SK-N-SH treated with all-trans-retinoic acid at 6 μM for 48 hours (cell line): ENCODE data around the gene SMG9.

Source experiments
- ATAC-seq: fragments of 200-7000 bp; cut with Tn5 transposase; 3 replicates; pipeline ENCODE4 v1.9.1; 2020; ENCODE audit warnings: mild to moderate bottlenecking, moderate library complexity
- ARNTL ChIP-seq: fragments of 450-650 bp; formaldehyde crosslinking; IDR thresholded peaks from 2 replicates; pipeline ENCODE4 v1.5.0; 2020; ENCODE audit warnings: low read depth, mild to moderate bottlenecking, moderate library complexity, borderline replicate concordance
- BACH2 ChIP-seq: fragments of 250-450 bp; sonication (Bioruptor Pico); IDR thresholded peaks from 2 replicates; pipeline ENCODE4 v1.9.0; 2021; ENCODE audit warnings: mild to moderate bottlenecking, borderline replicate concordance
- CREB5 ChIP-seq: fragments of 250-450 bp; sonication (Bioruptor Pico); IDR thresholded peaks from 2 replicates; pipeline ENCODE4 v1.5.1; 2020; ENCODE audit warnings: low read depth, mild to moderate bottlenecking, moderate library complexity
- CSDC2 ChIP-seq: fragments of 250-450 bp; sonication (Bioruptor Pico); IDR thresholded peaks from 2 replicates; pipeline ENCODE4 v1.5.0; 2020; ENCODE audit warnings: mild to moderate bottlenecking, moderate library complexity
- ESRRG ChIP-seq: fragments of 250-450 bp; sonication (Bioruptor Pico); IDR thresholded peaks from 2 replicates; pipeline ENCODE4 v1.6.1; 2021; ENCODE audit warnings: mild to moderate bottlenecking
- GLIS3 ChIP-seq: fragments of 250-450 bp; sonication (Bioruptor Pico); IDR thresholded peaks from 2 replicates; pipeline ENCODE4 v1.5.0; 2020; ENCODE audit warnings: mild to moderate bottlenecking, moderate library complexity
- ISL1 ChIP-seq: fragments of 250-450 bp; sonication (Bioruptor Pico); IDR thresholded peaks from 2 replicates; pipeline ENCODE4 v2.1.2; 2022; ENCODE audit warnings: mild to moderate bottlenecking, moderate library complexity
- OSR1 ChIP-seq: fragments of 250-450 bp; sonication (Bioruptor Pico); IDR thresholded peaks from 2 replicates; pipeline ENCODE4 v1.8.0; 2022; ENCODE audit warnings: moderate library complexity, mild to moderate bottlenecking, inconsistent platforms
- PPARA ChIP-seq: fragments of 250-450 bp; sonication (Bioruptor Pico); IDR thresholded peaks from 2 replicates; pipeline ENCODE4 v1.5.0; 2020; ENCODE audit warnings: mild to moderate bottlenecking, borderline replicate concordance
- RARB ChIP-seq: fragments of 250-450 bp; sonication (Bioruptor Pico); IDR thresholded peaks from 2 replicates; pipeline ENCODE4 v1.8.0; 2021; ENCODE audit warnings: mild to moderate bottlenecking, moderate library complexity
- SNAI2 ChIP-seq: fragments of 250-450 bp; sonication (Bioruptor Pico); IDR thresholded peaks from 2 replicates; pipeline ENCODE4 v1.5.0; 2020; ENCODE audit warnings: mild to moderate bottlenecking, moderate library complexity
- TCF4 ChIP-seq: fragments of 250-450 bp; sonication (Bioruptor Pico); IDR thresholded peaks from 2 replicates; pipeline ENCODE4 v1.8.0; 2021; ENCODE audit warnings: mild to moderate bottlenecking, moderate library complexity, borderline replicate concordance
- TOX ChIP-seq: fragments of 250-450 bp; sonication (Bioruptor Pico); IDR thresholded peaks from 2 replicates; pipeline ENCODE4 v1.8.0; 2021; ENCODE audit warnings: mild to moderate bottlenecking, moderate library complexity, borderline replicate concordance
- ZC3H10 ChIP-seq: fragments of 250-450 bp; sonication (Bioruptor Pico); IDR thresholded peaks from 2 replicates; pipeline ENCODE4 v1.5.1; 2021; ENCODE audit warnings: mild to moderate bottlenecking, moderate library complexity
- ZFP3 ChIP-seq: fragments of 250-450 bp; sonication (Bioruptor Pico); IDR thresholded peaks from 2 replicates; pipeline ENCODE4 v1.5.0; 2020; ENCODE audit warnings: mild to moderate bottlenecking, moderate library complexity
- ZFP30 ChIP-seq: fragments of 450-650 bp; formaldehyde crosslinking; IDR thresholded peaks from 2 replicates; pipeline ENCODE4 v1.5.0; 2022; ENCODE audit warnings: mild to moderate bottlenecking, moderate library complexity
- ZNF565 ChIP-seq: fragments of 450-650 bp; formaldehyde crosslinking; conservative IDR thresholded peaks from 2 replicates; pipeline ENCODE4 v1.5.0; 2020; ENCODE audit warnings: low read depth, mild to moderate bottlenecking, moderate library complexity
- ZNF70 ChIP-seq: fragments of 450-650 bp; formaldehyde crosslinking; IDR thresholded peaks from 2 replicates; pipeline ENCODE4 v1.5.0; 2020; ENCODE audit warnings: mild to moderate bottlenecking, moderate library complexity
- ZNF8 ChIP-seq: fragments of 450-650 bp; formaldehyde crosslinking; IDR thresholded peaks from 2 replicates; pipeline ENCODE4 v1.5.0; 2020; ENCODE audit warnings: mild to moderate bottlenecking, moderate library complexity
- TF ChIP-seq, protein P1 (sequence below): fragments of 250-450 bp; sonication (Bioruptor Pico); IDR thresholded peaks from 2 replicates; pipeline ENCODE4 v1.5.0; 2020; ENCODE audit warnings: mild to moderate bottlenecking, moderate library complexity
- TF ChIP-seq, protein P2 (sequence below): fragments of 250-450 bp; sonication (Bioruptor Pico); IDR thresholded peaks from 2 replicates; pipeline ENCODE4 v1.8.0; 2020; ENCODE audit warnings: mild to moderate bottlenecking, moderate library complexity, borderline replicate concordance

SMG9 gene

DNA sequence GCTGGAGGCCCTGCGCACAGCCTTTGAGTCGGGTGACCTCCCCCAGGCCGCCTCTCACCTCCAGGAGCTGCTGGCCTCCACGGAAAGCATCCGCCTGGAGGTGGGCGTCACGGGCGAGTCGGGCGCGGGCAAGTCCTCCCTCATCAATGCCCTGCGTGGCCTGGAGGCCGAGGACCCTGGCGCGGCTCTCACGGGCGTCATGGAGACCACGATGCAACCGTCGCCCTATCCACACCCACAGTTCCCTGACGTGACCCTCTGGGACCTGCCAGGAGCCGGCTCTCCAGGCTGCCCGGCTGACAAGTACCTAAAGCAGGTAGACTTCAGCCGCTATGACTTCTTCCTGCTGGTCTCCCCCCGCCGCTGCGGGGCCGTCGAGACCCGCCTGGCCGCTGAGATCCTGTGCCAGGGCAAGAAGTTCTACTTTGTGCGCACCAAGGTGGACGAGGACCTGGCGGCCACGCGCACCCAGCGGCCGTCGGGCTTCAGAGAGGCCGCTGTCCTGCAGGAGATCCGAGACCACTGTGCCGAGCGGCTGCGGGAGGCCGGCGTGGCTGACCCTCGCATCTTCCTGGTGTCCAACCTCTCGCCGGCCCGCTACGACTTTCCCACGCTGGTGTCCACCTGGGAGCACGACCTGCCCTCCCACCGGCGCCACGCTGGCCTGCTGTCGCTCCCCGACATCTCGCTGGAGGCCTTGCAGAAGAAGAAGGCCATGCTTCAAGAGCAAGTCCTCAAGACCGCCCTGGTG lies 36.0 kb downstream of the SMG9 start:
- no peak for ATAC-seq
- no peak for TF ChIP-seq ZNF70
- TF ChIP-seq, protein P1, sequence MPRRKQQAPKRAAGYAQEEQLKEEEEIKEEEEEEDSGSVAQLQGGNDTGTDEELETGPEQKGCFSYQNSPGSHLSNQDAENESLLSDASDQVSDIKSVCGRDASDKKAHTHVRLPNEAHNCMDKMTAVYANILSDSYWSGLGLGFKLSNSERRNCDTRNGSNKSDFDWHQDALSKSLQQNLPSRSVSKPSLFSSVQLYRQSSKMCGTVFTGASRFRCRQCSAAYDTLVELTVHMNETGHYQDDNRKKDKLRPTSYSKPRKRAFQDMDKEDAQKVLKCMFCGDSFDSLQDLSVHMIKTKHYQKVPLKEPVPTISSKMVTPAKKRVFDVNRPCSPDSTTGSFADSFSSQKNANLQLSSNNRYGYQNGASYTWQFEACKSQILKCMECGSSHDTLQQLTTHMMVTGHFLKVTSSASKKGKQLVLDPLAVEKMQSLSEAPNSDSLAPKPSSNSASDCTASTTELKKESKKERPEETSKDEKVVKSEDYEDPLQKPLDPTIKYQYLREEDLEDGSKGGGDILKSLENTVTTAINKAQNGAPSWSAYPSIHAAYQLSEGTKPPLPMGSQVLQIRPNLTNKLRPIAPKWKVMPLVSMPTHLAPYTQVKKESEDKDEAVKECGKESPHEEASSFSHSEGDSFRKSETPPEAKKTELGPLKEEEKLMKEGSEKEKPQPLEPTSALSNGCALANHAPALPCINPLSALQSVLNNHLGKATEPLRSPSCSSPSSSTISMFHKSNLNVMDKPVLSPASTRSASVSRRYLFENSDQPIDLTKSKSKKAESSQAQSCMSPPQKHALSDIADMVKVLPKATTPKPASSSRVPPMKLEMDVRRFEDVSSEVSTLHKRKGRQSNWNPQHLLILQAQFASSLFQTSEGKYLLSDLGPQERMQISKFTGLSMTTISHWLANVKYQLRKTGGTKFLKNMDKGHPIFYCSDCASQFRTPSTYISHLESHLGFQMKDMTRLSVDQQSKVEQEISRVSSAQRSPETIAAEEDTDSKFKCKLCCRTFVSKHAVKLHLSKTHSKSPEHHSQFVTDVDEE: no peak
- TF ChIP-seq PPARA (CRISPR knock-in tag): no peak
- no peak for TF ChIP-seq TCF4 (CRISPR knock-in tag)
- TF ChIP-seq OSR1: no peak
- TF ChIP-seq, protein P2, sequence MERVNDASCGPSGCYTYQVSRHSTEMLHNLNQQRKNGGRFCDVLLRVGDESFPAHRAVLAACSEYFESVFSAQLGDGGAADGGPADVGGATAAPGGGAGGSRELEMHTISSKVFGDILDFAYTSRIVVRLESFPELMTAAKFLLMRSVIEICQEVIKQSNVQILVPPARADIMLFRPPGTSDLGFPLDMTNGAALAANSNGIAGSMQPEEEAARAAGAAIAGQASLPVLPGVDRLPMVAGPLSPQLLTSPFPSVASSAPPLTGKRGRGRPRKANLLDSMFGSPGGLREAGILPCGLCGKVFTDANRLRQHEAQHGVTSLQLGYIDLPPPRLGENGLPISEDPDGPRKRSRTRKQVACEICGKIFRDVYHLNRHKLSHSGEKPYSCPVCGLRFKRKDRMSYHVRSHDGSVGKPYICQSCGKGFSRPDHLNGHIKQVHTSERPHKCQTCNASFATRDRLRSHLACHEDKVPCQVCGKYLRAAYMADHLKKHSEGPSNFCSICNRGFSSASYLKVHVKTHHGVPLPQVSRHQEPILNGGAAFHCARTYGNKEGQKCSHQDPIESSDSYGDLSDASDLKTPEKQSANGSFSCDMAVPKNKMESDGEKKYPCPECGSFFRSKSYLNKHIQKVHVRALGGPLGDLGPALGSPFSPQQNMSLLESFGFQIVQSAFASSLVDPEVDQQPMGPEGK: no peak
- TF ChIP-seq ESRRG (CRISPR knock-in tag): no peak
- no peak for TF ChIP-seq ARNTL (CRISPR knock-in tag)
- TF ChIP-seq TOX (CRISPR knock-in tag): no peak
- no peak for TF ChIP-seq ZC3H10
- no peak for TF ChIP-seq ZFP3 (CRISPR knock-in tag)
- TF ChIP-seq RARB: no peak
- no peak for TF ChIP-seq ZNF8
- TF ChIP-seq ZFP30: no peak
- TF ChIP-seq CREB5 (CRISPR knock-in tag): no peak
- no peak for TF ChIP-seq ISL1 (CRISPR knock-in tag)
- TF ChIP-seq SNAI2 (CRISPR knock-in tag): no peak
- no peak for TF ChIP-seq CSDC2 (CRISPR knock-in tag)
- TF ChIP-seq GLIS3: no peak
- TF ChIP-seq BACH2: no peak

GRCh38 chr19:43715776-43716175 lies 39.0 kb downstream of the SMG9 start, which contains the start of gene IRGC:
TSS of gene IRGC (plus strand) at chr19:43716076. CDS start at chr19:43718559, 2,483 bp downstream.
- TF ChIP-seq ZFP3 (CRISPR knock-in tag) (no peak), BACH2 (no peak), ZNF8 (no peak)
- TF ChIP-seq, all 23 proteins: peak for 0

DNA sequence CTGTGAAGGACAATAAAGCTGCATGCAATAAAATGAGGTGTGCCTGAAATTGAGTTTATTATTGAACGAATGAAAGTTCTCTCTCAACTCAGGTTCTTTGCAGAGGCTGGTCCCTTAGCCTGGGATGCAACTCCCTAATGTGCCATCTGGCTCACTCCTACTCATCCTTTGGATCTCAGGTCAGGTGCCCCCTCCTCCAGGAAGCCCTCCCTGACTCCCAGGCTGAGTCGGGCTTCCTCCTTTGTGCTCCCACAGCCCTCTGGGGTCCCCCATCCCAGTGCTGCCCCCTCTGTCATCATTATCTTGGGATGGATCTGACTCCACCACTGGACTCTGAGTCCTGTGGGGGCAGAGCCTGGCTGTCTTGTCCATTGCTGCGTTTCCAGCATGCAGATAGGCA lies 41.6 kb downstream of the SMG9 start:
- TF ChIP-seq ARNTL (CRISPR knock-in tag) (no peak), ZNF8 (no peak), BACH2 (no peak), OSR1 (no peak), ZFP3 (CRISPR knock-in tag) (no peak), CREB5 (CRISPR knock-in tag) (no peak), CSDC2 (CRISPR knock-in tag) (no peak), ESRRG (CRISPR knock-in tag) (no peak), ISL1 (CRISPR knock-in tag) (no peak)
- no peak for ATAC-seq

More at GRCh38 chr19:43715776-43716175, 39.0 kb downstream of the SMG9 start, which contains the start of gene IRGC:
- ATAC-seq: no peak

- ATAC-seq: peak; percentile 36; the same call in 1 of the 3 replicates
- TF ChIP-seq ZNF565 (no peak), ESRRG (CRISPR knock-in tag) (no peak), ISL1 (CRISPR knock-in tag) (no peak), OSR1 (no peak), TCF4 (CRISPR knock-in tag) (no peak), ZFP3 (CRISPR knock-in tag) (no peak), ARNTL (CRISPR knock-in tag) (no peak)
- TF ChIP-seq, protein P2: no peak
- TF ChIP-seq, protein P1: no peak
Observed at GRCh38 chr19:43711751-43712355, 42.9 kb downstream of the SMG9 start.
